Prostate gland (tissue), 2 donors: ENCODE data around the gene PLPP1. TPM values are rescaled to one million over a fixed set of nuclear protein-coding genes. Genes with fewer than 3 reads are reported as not detected.

Experiments used
- DNase-seq: peaks from one replicate; pipeline ENCODE4 v3.0.0-alpha.2; 2019; ENCODE audit warnings: low spot score
- H3K27ac ChIP-seq, 2 donors: fragments of 200-600 bp; sonication (generic); 2 replicates each; pipeline ENCODE4 v1.5.1; 2017 to 2019
- H3K27me3 ChIP-seq: fragments of 200-600 bp; sonication (generic); replicated peaks from 2 replicates; pipeline ENCODE4 v1.5.1; 2019; ENCODE audit not compliant: insufficient read depth
- H3K36me3 ChIP-seq, 2 donors: fragments of 200-600 bp; sonication (generic); 1 replicate in 1 of 2; 2 replicates in 1 of 2; pipeline versions ENCODE4 v1.5.1 to v1.8.1; 2017 to 2019
- H3K4me1 ChIP-seq: fragments of 200-600 bp; sonication (generic); replicated peaks from 2 replicates; pipeline ENCODE4 v1.5.1; 2019
- H3K4me3 ChIP-seq, 2 donors: fragments of 200-600 bp; sonication (generic); 2 replicates each; pipeline ENCODE4 v1.5.1; 2017 to 2019
- H3K9me3 ChIP-seq: fragments of 200-600 bp; sonication (generic); 2 replicates; pipeline ENCODE4 v1.5.1; 2017
- POLR2A ChIP-seq: fragments of 450-650 bp; IDR thresholded peaks from one replicate; pipeline ENCODE4 v1.6.1; 2016; ENCODE audit warnings: antibody characterized with exemption, mild to moderate bottlenecking
- POLR2AphosphoS5 ChIP-seq: sonication (generic); formaldehyde crosslinking; IDR thresholded peaks from one replicate; pipeline ENCODE4 v1.6.1; 2017; ENCODE audit warnings: antibody characterized with exemption
- WGBS: methylation state at CpG from one replicate; pipeline ENCODE4 v1.1.5; 2018; 5-methylcytosine and 5-hydroxymethylcytosine counted together
- intact Hi-C: fragments of 100-400 bp; cut with DNase I; formaldehyde crosslinking; loops from one replicate; pipeline ENCODE4 v1.14.2; 2022
- total RNA-seq, 2 donors: library from RNA; depleted of rRNA; stranded (reverse); fragments of >200 nt; gene quantifications; one replicate each; pipeline ENCODE4 v1.1.0, GENCODE V29; 2016
- TF ChIP-seq, protein P1 (sequence below), 4 experiments: fragments of 200-600 bp in 2 of 4; fragments of 450-650 bp in 2 of 4; sonication (generic) in 2 of 4; IDR thresholded peaks; 1 replicate in 3 of 4; 2 replicates in 1 of 4; pipeline ENCODE4 v1.5.1; 2016 to 2019; ENCODE audit warnings: antibody characterized with exemption in 4 of 4, mild to moderate bottlenecking in 2 of 4, moderate library complexity in 2 of 4

PLPP1 gene
- total RNA-seq, result 1,000 to 10,000 TPM in 1 of 2 donors, 100 to 1,000 TPM in 1; 823 to 5,059 TPM

DNA sequence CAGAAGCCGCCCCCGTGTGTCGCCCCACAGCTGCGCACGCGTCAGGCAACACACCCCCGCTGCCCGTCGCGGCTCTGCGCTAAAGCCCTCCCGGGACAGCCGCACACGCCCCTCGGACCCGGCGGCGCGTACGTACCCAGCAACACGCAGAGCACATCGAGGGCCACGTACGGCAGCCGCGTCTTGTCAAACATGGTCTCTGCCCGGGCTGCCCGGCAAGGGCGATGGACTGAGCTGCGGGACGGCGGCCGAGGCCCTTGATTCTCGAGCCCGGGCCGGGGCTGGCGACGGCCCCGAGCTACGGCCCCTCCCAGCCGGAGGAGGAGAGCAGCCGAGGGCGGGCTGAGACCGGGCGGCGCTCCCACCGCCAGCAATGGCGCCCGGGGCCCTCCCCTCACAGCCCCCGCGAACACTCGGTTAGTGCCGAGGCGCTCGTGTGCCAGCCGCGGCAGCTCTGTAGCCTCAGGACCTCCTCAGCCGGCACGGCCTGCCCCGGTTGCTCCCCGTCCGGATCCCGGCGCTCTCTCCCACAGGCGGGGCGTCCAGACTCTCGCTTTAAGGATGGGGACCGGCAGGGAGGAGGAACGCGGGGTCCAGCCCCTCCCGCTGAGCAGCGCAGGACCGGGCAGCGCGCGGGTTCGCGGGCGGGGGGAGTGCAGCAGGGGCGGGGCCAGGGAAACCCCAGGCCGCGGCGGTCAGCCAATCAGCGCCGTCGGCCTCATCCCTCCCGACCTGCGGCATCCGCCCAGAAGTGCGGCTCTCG lies at the start of gene PLPP1:
TSS of gene PLPP1 (minus strand) at position 529 of the 763 bp plus-strand sequence. CDS start at position 194, 335 bp downstream.
- Histone ChIP-seq H3K27ac (peak within 1 kb of the TSS; percentile 96 to 99), H3K36me3 (no peaks in the 10 kb centered on the region), H3K27me3 (no peaks in the 10 kb centered on the region), H3K9me3 (no peaks in the 10 kb centered on the region), H3K4me1 (no peaks in the 10 kb centered on the region), H3K4me3 (peak within 1 kb of the TSS; percentile 82 to 99)
- TF ChIP-seq POLR2AphosphoS5 (peak; percentile 95), POLR2A (peak; percentile 92)
- TF ChIP-seq, protein P1, sequence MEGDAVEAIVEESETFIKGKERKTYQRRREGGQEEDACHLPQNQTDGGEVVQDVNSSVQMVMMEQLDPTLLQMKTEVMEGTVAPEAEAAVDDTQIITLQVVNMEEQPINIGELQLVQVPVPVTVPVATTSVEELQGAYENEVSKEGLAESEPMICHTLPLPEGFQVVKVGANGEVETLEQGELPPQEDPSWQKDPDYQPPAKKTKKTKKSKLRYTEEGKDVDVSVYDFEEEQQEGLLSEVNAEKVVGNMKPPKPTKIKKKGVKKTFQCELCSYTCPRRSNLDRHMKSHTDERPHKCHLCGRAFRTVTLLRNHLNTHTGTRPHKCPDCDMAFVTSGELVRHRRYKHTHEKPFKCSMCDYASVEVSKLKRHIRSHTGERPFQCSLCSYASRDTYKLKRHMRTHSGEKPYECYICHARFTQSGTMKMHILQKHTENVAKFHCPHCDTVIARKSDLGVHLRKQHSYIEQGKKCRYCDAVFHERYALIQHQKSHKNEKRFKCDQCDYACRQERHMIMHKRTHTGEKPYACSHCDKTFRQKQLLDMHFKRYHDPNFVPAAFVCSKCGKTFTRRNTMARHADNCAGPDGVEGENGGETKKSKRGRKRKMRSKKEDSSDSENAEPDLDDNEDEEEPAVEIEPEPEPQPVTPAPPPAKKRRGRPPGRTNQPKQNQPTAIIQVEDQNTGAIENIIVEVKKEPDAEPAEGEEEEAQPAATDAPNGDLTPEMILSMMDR (IDR thresholded peaks at IDR 0.05), result peak in 2 of 4 experiments; percentile 6 to 8
- DNase-seq, result peak; percentile 95
- intact Hi-C loops, result loop anchor here (2.0 to 10.0 kb wide), 3 partner anchors 68 to 140 kb away; no protein-coding TSS in a partner anchor
- WGBS, result 1% methylated on average over 47 of the region's 91 CpGs

DNA sequence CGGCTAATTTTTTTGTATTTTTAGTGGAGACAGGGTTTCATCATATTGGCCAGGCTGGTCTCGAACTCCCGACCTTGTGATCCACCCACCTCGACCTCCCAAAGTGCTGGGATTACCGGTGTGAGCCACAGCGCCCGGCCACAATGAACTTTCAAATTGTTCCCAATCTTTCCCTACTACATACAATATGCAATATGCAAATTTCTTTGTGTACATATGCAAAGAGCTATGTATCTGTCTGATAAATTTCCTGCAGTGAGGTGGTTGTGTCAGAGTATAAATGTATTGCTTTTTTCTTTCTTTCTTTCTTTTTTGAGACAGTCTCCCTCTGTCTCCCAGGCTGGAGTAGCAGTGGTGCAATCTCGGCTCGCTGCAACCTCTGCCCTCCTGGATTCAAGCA lies 48.8 kb upstream of the PLPP1 start:
- no peaks in the 10 kb centered on the region for H3K9me3 ChIP-seq
- H3K4me3 ChIP-seq, result no peak overlapping the region
- DNase-seq, result no peak
- H3K27me3 ChIP-seq, result no peaks in the 10 kb centered on the region
- intact Hi-C loops, result no loop called here
- H3K4me1 ChIP-seq, result no peaks in the 10 kb centered on the region
- H3K27ac ChIP-seq, result no peak overlapping the region
- no peak for TF ChIP-seq POLR2AphosphoS5
- TF ChIP-seq, protein P1 (IDR thresholded peaks at IDR 0.05), result no peak
- TF ChIP-seq POLR2A, result no peak
- no peaks in the 10 kb centered on the region for H3K36me3 ChIP-seq
- 90% methylated on average over 9 of the region's 9 CpGs for WGBS

DNA sequence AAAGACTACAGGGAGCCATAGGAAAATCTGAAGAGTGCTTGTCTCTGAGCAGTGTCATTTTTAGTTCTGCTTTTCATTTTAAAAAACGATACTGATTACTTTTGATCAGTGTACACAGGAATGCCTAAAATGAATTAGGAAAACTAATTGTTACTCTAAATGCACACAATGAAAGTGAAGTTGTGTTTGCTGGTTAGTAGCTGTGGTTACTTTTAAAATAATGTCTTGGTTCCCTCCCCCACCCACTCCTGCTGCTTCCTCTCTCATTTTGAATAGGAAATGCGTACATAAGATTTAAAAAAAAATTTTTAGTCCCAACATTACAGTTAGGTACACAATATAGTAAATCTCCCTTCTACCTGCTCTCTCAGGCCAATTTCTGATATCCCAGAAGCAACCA lies 47.5 kb upstream of the PLPP1 start:
- 51% methylated on average over 2 of the region's 2 CpGs for WGBS
- Histone ChIP-seq H3K4me3 (no peak overlapping the region), H3K27me3 (no peaks in the 10 kb centered on the region), H3K9me3 (no peaks in the 10 kb centered on the region), H3K4me1 (peaks cover 3% of the 10 kb centered on the region), H3K36me3 (no peaks in the 10 kb centered on the region), H3K27ac (peak overlapping the region in 1 of 2 donors; percentile 1)
- TF ChIP-seq, protein P1 (IDR thresholded peaks at IDR 0.05), result no peak
- TF ChIP-seq POLR2AphosphoS5 (no peak), POLR2A (no peak)
- intact Hi-C loops, result no loop called here
- no peak for DNase-seq

DNA sequence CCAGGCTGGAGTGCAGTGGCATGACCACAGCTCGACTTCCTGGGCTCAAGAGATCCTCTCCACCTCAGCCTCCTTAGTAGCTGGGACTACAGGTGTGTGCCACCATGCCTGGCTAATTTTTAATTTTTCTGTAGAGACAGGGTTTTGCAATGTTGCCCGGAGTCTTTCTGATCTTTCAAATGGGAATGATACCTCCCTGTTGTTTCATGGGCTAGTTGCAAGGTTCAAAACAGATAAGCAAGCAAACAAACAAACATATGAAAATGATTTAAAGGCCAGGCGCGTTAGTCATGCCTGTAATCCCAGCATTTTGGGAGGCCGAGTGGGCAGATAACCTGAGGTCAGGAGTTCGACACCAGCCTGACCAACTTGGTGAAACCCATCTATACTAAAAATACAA lies 45.3 kb upstream of the PLPP1 start:
- no peak for DNase-seq
- H3K4me3 ChIP-seq, result no peak overlapping the region
- H3K27ac ChIP-seq, result no peak overlapping the region
- no peaks in the 10 kb centered on the region for H3K9me3 ChIP-seq
- H3K4me1 ChIP-seq, result peaks cover 8% of the 10 kb centered on the region
- intact Hi-C loops, result no loop called here
- TF ChIP-seq, protein P1 (IDR thresholded peaks at IDR 0.05), result no peak
- TF ChIP-seq POLR2A, result no peak
- TF ChIP-seq POLR2AphosphoS5, result no peak
- H3K27me3 ChIP-seq, result no peaks in the 10 kb centered on the region
- WGBS, result 95% methylated on average over 6 of the region's 6 CpGs
- H3K36me3 ChIP-seq, result no peaks in the 10 kb centered on the region

DNA sequence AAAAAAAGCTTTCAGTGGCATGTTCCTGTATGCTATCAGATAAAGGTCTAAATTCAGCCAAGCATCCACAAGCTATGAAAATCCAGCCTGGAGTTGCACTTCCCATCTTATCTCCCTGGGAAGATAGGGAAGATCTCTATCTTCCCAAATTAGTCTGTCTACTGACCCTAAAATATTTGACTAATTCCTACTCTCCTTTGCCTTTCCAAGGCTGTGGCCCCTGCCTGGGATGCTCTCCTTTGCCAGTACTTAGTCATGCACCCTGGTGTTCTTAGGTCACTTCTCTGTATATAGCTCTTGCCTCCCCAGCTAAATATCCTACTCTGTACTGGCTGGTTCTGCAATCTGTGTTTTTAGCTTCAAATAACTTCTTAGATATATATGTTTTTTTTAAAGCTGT lies 44.0 kb upstream of the PLPP1 start:
- DNase-seq, result no peak

More for the DNA sequence above, 44.0 kb upstream of the PLPP1 start:
- H3K4me3 ChIP-seq, result no peak overlapping the region
- intact Hi-C loops, result no loop called here
- H3K27ac ChIP-seq, result no peak overlapping the region
- TF ChIP-seq, protein P1 (IDR thresholded peaks at IDR 0.05), result no peak
- TF ChIP-seq POLR2A, result no peak
- TF ChIP-seq POLR2AphosphoS5, result no peak
- no peaks in the 10 kb centered on the region for H3K36me3 ChIP-seq
- peaks cover 8% of the 10 kb centered on the region for H3K4me1 ChIP-seq
- H3K9me3 ChIP-seq, result no peaks in the 10 kb centered on the region
- no peaks in the 10 kb centered on the region for H3K27me3 ChIP-seq
